Nucleus accumbens (tissue), 56 donors: Measurements from ENCODE around the gene ADAMTS18.

Source experiments
- DNase-seq, 56 donors: peaks; one replicate each; lab custom pipeline; 2025; lab: John Stamatoyannopoulos, UW

The ADAMTS18 gene

DNA sequence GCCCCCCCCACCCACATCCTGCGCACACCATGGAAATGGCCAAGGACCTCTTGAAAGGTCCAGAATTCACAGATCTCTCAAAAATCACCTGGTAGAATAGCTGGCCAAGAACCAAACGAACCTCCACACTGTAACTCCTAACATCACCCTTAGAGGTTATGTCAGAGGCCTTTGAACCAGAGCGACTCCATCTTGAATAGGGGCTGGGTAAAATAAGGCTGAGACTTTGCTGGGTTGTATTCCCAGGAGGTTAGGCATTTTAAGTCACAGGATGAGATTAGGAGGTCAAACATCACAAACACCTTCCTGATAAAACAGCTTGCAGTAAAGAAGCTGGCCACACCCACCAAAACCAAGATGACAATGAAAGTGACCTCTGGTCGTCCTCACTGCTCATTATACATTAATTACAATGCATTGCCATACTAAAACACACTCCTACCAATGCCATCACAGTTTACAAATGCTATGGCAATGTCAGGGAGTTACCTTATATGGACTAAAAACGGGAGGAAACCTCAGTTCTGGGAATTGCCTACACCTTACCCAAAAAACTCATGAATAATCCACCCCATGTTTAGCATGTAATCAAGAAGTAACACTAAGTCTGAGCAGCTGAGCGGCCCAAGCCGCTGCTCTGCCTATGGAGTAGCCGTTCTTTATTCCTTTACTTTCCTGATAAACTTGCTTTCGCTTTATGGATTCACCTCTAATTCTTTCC lies 200.9 kb downstream of the ADAMTS18 start:
- no peak for DNase-seq
